ENCODE data around the gene DPRX.

GRCh38 chr19:53631949-53632407, at the start of gene DPRX:
- TF ChIP-seq, protein P1, sequence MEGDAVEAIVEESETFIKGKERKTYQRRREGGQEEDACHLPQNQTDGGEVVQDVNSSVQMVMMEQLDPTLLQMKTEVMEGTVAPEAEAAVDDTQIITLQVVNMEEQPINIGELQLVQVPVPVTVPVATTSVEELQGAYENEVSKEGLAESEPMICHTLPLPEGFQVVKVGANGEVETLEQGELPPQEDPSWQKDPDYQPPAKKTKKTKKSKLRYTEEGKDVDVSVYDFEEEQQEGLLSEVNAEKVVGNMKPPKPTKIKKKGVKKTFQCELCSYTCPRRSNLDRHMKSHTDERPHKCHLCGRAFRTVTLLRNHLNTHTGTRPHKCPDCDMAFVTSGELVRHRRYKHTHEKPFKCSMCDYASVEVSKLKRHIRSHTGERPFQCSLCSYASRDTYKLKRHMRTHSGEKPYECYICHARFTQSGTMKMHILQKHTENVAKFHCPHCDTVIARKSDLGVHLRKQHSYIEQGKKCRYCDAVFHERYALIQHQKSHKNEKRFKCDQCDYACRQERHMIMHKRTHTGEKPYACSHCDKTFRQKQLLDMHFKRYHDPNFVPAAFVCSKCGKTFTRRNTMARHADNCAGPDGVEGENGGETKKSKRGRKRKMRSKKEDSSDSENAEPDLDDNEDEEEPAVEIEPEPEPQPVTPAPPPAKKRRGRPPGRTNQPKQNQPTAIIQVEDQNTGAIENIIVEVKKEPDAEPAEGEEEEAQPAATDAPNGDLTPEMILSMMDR (IDR thresholded peaks at IDR 0.05), result no peak
- TF ChIP-seq EP300 (IDR thresholded peaks at IDR 0.05), result no peak
- no peak for TF ChIP-seq POLR2A (IDR thresholded peaks at IDR 0.05)
